BJ (cell line): ENCODE measurements around the gene DOCK11. TPM values are rescaled to one million over a fixed set of nuclear protein-coding genes. Genes with fewer than 3 reads are reported as not detected.

ENCODE experiments used
- CTCF ChIA-PET: fragments of 350-600 bp; formaldehyde crosslinking; extraction: SDS; loops from one replicate; lab custom pipeline; 2021; ENCODE audit warnings: antibody characterized with exemption, inconsistent platforms; lab: Yijun Ruan, JAX
- POLR2A ChIA-PET: fragments of 300-600 bp; sonication (Branson Sonifier 250); formaldehyde crosslinking; extraction: SDS; loops from one replicate; lab custom pipeline; 2021; ENCODE audit warnings: antibody characterized with exemption; lab: Charles Lee
- DNase-seq: peaks from one replicate; pipeline ENCODE4 v3.0.0-alpha.2; 2011; ENCODE audit warnings: low read depth
- H3K27me3 ChIP-seq: 2 replicates; pipeline ENCODE4 v1.6.0; 2011; ENCODE audit warnings: low read length; ENCODE audit not compliant: control insufficient read depth, insufficient read depth
- H3K36me3 ChIP-seq: 2 replicates; pipeline ENCODE4 v1.5.1; 2011; ENCODE audit warnings: low read length; ENCODE audit not compliant: control insufficient read depth, insufficient read depth
- H3K4me3 ChIP-seq: 2 replicates; pipeline ENCODE4 v1.5.1; 2011; ENCODE audit warnings: low read depth, mild to moderate bottlenecking, control low read depth, low read length
- CTCF ChIP-seq: IDR thresholded peaks from 2 replicates; pipeline ENCODE4 v1.5.1; 2011; ENCODE audit warnings: low read depth, mild to moderate bottlenecking, control low read depth, inconsistent platforms, low read length, moderate library complexity; ENCODE audit not compliant: insufficient read depth
- polyA plus RNA-seq: library from polyadenylated mRNA; depleted of rRNA; stranded (reverse); fragments of >200 nt; gene quantifications from 2 replicates; pipeline ENCODE4 v1.2.3, GENCODE V29; 2011

DOCK11 gene
- polyA plus RNA-seq, 1 experiment, result 10.3 TPM

GRCh38 chrX:118508221-118508620 is 12.6 kb downstream of the DOCK11 start:
- no peak overlapping the region for H3K4me3 ChIP-seq
- ChIA-PET POLR2A (no interaction called here), CTCF (interaction anchor here (1.2 kb wide), 1 partner anchor 10 kb away, joined by 3 read pairs; no protein-coding TSS in a partner anchor)
- TF ChIP-seq CTCF, result no peak
- H3K36me3 ChIP-seq, result no peaks in the 10 kb centered on the region
- no peak for DNase-seq
- H3K27me3 ChIP-seq, result no peaks in the 10 kb centered on the region

GRCh38 chrX:118508635-118509034 is 13.0 kb downstream of the DOCK11 start:
- POLR2A ChIA-PET, result no interaction called here
- H3K27me3 ChIP-seq, result no peaks in the 10 kb centered on the region

GRCh38 chrX:118510111-118510510 is 14.5 kb downstream of the DOCK11 start:
- DNase-seq, result no peak
- Histone ChIP-seq H3K27me3 (no peaks in the 10 kb centered on the region), H3K4me3 (no peak overlapping the region), H3K36me3 (no peaks in the 10 kb centered on the region)
- POLR2A ChIA-PET, result no interaction called here
- no peak for TF ChIP-seq CTCF
- CTCF ChIA-PET, result no interaction called here

More at GRCh38 chrX:118508635-118509034, 13.0 kb downstream of the DOCK11 start:
- CTCF ChIA-PET, result interaction anchor here (1.2 kb wide), 1 partner anchor 9 kb away, joined by 3 read pairs; no protein-coding TSS in a partner anchor
- no peak for TF ChIP-seq CTCF
- no peak overlapping the region for H3K4me3 ChIP-seq
- H3K36me3 ChIP-seq, result no peaks in the 10 kb centered on the region
- DNase-seq, result no peak

- DNase-seq, result no peak
Measured at GRCh38 chrX:118513120-118513898, 17.7 kb downstream of the DOCK11 start.

More at GRCh38 chrX:118513120-118513898, 17.7 kb downstream of the DOCK11 start:
- H3K36me3 ChIP-seq, result no peaks in the 10 kb centered on the region
- TF ChIP-seq CTCF, result no peak
- no peak overlapping the region for H3K4me3 ChIP-seq
- ChIA-PET CTCF (interaction anchor here (0.6 kb wide), 1 partner anchor 154 kb away, joined by 3 read pairs; no protein-coding TSS in a partner anchor), POLR2A (interaction anchor here (0.6 to 0.7 kb wide), 2 partner anchors 8 to 17 kb away, joined by 3 to 5 read pairs; no protein-coding TSS in a partner anchor)
- H3K27me3 ChIP-seq, result no peaks in the 10 kb centered on the region
